ENCODE data around the gene EIF4A3.

EIF4A3 gene

GRCh38 chr17:80147035-80147822 is at the start of gene EIF4A3:
Gene EIF4A3 (minus strand): TSS chr17:80147128. CDS start chr17:80146961, 167 bp downstream.
- peak; percentile 94 for DNase-seq (ENCODE audit: low read depth)

DNA sequence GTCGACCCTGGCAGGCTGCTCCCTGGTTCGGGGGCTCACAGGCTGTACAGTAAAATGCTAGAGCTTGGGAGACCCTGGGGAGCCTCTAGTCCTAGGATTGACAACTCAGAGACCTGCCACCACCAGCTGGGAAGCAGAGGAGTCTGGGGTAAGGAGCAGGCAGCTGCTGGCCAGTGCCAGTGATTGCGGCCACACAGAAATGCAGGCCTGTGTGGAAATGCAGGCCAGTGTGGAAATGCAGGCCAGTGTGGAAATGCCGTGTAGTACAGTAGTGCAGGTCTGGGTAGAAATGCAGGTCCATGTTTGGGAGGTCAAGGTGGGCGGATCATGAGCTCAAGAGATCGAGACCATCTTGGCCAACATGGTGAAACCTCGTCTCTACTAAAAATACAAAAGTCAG is 49.7 kb upstream of the EIF4A3 start:
- no peak for DNase-seq (ENCODE audit: low read depth)

DNA sequence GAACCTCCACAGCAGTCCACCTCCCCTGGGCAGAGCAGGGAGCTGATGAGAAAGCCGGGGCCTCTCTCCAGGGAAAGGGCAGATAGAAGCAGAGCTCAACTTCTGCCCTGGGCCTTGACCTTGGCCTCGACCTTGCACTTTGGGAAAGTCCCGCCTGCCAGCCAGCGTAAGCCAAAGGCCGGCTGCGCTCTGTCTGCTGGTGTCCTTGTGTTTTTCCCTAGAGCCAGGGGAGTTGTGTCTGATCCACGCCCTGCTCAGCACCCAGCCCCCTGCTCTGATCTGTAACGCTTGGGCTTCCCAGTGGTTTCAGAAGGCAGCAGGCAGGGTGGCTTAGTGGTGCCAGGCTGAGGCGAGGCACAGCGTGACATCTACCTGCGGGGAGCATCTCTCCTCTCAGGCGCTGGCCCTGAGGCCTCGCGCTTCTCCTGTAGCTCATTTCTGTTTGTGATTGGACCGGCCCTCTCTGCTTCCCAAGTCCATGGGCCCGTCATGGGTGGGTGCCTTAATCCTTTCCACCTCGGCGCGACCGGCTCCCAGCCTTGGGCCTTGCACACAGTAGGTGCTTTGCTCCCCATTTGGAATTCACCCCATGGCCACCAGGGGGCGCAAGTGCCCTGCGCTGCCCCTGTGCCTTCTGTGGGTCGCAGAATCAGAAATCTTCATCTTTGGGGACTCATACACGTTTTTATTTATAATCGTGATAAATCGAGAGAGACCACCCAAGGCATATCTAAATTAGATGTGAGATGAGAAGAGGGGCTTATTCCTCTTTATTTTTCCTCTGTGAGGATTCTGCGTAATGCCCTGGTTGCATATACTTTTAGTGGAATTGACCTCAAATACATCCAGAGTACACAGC is 49.0 kb upstream of the EIF4A3 start:
- peak; percentile 53 for DNase-seq (ENCODE audit: low read depth)

- no peak for DNase-seq (ENCODE audit: low read depth)
These were observed 48.2 kb upstream of the EIF4A3 start for GRCh38 chr17:80195141-80195540.

DNA sequence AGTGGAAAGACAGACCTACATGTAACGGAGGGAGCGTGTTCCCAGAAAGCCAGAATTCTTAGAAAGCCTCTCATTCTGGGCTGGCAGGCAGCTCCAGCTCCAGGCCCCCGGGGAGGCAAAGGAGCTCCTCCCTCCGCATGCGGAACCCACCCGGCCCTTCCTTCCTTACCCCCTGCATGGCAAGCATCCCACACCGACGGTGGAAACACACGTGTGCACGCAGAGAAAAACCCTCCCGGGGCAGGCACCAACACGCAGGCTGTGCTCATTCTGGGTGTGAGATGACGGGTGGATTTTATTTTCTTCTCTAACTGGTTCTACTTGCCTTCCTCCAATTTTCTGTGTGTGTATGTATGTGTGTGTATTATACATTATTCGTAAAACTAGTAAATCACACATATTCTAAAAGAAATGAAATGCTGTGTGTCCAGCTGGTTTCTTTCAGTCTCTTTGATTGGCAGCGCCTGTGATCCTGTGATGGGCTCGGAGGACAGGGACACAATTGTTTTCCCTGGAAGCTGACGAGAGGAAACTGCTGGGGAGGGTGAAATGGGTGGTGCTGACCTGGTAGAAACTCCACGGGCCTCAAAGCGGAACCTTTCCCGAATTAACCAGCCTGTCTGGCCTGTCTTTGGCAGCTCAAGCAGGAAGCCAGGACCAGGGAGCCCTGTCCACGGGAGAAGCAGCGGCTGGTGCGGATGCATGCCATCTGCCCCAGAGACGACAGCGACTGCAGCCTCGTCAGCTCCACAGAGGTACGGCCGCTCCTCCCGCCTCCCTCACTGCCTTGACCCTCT is 45.1 kb upstream of the EIF4A3 start:
- DNase-seq (ENCODE audit: low read depth): no peak

GRCh38 chr17:80191192-80191591 is 44.3 kb upstream of the EIF4A3 start:
- no peak for DNase-seq (ENCODE audit: low read depth)

- no peak for DNase-seq (ENCODE audit: low read depth)
These were observed 43.8 kb upstream of the EIF4A3 start for GRCh38 chr17:80190716-80191115.

- no peak for DNase-seq (ENCODE audit: low read depth)
These were observed 42.7 kb upstream of the EIF4A3 start for GRCh38 chr17:80189611-80190010.

DNA sequence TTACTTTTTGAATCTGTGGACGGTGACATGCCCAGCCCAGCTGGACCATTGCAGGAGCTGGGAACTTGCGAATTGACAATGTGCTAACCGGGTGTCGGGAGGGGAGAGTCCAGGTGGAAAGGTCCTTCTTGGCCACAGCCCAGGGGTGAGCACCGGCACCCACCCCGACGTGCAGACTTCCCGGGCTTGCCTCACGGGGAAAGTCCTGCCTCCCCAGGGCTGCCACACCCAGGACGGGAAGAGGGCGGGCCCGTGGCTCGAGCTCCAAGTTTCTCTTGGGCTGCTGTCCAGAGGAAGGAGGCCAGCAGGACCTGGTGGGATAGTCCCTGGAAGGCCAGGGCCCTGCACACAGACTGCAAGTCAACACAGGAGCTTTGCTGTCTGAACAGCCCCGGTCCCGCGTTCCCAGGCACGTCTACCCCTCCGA is 40.6 kb upstream of the EIF4A3 start:
- no peak for DNase-seq (ENCODE audit: low read depth)

DNA sequence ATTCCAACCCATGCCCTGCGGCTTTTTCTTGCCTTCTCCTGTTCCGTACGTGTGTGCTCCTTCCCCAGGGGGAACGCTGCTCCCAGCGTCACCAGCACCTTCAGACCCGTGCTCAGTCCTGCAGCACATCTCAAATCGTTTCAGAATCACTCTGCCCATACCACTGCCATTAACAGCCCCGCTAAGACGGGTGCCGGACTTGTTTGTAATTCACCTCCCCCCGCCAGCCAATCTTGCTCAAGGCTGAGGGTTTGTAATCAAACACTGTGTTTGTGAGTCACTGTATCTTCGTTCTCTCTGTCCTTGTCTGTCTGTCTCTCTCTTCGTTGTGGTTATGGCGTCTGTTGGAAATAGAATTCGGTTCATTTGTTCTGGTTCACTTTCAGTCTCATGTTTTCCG is 40.2 kb upstream of the EIF4A3 start:
- DNase-seq (ENCODE audit: low read depth): no peak

- no peak for DNase-seq (ENCODE audit: low read depth)
These were observed 39.0 kb upstream of the EIF4A3 start for GRCh38 chr17:80185968-80186367.

GRCh38 chr17:80184423-80184714 is 37.4 kb upstream of the EIF4A3 start:
- DNase-seq (ENCODE audit: low read depth): no peak

- DNase-seq (ENCODE audit: low read depth): no peak
These were observed 36.9 kb upstream of the EIF4A3 start for GRCh38 chr17:80183581-80184422.

- DNase-seq (ENCODE audit: low read depth): no peak
These were observed 35.9 kb upstream of the EIF4A3 start for GRCh38 chr17:80182845-80183223.

DNA sequence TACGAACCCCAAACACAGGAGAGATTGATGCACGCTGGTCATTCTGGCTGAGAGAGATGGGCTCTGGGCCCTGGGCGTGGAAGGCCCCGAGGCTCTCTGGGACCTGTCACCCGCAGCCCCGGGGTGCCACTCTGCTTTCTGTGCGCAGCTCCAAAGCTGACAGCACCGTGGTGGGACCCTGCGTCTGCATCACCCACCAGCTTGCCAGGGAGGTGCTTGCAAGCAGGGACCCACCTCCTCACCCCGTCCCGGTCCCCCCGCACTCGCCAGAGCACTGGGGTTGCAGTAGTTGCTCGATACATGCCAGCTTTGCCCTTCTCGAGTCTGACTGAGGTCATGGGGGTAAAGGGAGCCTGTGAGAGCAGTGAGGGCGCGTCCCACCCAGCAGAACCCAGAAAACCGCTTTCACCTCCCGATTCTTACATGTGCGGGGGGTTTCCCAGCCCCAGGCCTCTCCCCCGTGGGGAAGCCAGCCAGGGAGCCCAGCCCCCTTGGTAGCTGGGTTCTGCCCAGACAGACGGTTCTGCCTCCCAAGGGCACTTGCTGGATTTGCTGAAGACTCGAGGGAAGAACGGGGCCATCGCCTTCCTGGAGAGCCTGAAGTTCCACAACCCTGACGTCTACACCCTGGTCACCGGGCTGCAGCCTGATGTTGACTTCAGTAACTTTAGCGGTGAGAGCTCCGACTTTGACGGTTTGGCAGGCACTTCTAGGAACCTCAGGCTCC is 35.4 kb upstream of the EIF4A3 start:
- DNase-seq (ENCODE audit: low read depth): no peak

GRCh38 chr17:80181431-80181830 is 34.5 kb upstream of the EIF4A3 start:
- DNase-seq (ENCODE audit: low read depth): no peak

DNA sequence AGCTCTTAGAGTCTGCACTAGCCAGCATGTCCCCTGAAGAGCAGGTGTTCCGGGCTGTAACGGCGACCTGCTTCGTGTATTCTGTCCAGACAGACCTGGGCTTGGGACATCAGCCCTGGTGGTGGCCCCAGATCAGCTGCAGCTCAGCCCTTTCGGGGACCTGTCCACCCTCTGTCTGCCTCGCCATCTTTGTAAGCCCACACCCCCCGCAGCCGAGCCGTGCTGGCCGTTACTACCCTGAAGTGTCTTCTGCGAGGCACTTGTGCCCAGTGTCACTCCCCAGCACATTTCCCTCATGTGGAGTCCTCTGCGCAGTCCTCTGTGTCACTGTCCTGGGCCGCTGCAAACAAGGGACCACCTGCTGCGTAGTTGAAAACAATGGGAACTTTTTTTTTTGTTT is 33.3 kb upstream of the EIF4A3 start:
- no peak for DNase-seq (ENCODE audit: low read depth)

DNA sequence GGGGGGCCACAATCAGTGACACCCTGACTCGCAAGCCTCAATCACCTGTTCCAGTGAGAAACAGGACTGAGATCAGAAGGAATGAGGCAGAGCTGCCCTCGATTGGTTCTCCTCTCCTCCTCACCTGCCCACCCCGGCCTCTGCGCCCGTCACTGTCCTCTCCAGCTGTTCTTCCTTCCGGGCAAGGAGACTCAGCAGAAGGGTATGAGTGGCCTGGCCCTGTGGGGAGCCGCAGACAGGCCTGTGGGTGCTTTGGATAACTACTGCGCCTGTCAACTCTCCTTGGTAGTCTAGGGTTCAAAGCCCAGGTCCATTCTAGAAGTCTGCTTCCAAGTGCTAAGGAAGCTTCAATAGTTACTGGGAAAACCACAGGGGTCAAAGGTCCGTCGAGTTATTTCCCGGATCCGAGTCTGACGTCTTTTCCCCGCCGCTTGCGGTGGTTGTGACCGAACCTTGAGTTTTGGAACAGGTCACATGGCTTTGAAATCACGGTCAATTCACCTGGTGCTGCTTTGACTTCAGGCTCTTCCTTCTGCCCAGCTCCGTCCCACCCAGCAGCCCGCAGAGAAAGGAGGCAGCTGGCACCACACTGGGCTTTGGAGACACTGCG is 31.2 kb upstream of the EIF4A3 start:
- DNase-seq (ENCODE audit: low read depth): no peak

DNA sequence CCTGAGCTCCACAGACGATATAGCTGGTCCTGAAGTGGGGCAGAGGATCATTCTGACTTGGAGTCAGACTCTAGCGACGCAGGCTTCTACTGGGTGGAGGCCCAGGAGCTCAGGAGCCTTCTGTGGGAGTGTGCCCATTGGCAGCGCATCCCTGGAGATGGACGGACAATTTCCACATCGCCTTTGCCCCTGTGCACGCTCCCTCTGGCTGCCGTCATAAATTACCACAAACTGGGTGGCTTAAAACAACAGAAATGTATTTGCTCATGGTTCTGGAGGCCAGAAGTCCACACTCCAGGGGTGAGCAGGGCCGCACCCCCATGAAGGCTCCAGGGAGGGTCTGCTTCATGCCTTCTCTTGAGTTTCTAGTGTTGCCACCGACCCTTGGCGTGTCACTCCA is 29.8 kb upstream of the EIF4A3 start:
- no peak for DNase-seq (ENCODE audit: low read depth)

- DNase-seq (ENCODE audit: low read depth): no peak
These were observed 27.0 kb upstream of the EIF4A3 start for GRCh38 chr17:80173916-80174315.

DNA sequence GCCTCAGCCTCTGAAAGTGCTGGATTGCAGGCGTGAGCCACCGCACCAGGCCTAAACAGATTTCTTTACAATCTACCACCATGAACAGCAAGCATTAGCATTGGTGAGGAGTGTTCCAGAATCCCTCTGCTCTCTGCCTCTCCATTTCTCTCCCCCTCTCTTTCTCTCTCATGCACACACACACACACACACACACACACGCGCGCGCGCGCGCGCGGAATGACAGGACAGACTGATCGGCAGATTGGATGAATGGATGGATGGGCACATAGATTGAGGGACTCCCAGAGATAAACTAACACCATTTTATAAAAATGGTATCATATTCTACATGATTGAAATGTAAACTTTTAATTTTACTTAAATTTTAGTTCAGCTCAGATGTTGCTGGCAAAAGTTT is 26.2 kb upstream of the EIF4A3 start:
- no peak for DNase-seq (ENCODE audit: low read depth)

Measured in activated gamma-delta T cell treated with anti-CD3 and anti-CD28 coated beads, Interleukin-2, amount 50 U/mL, for 16 hours (primary cell).